Common myeloid progenitor, CD34-positive (primary cell): ENCODE results near the gene OXLD1.

Experiments used
- CTCF ChIA-PET: fragments of 350-600 bp; sonication (Branson Sonifier 250); formaldehyde crosslinking; loops from one replicate; lab custom pipeline; 2021; ENCODE audit warnings: antibody characterized with exemption; lab: Charles Lee
- POLR2A ChIA-PET: fragments of 350-600 bp; sonication (Branson Sonifier 250); formaldehyde crosslinking; loops from one replicate; lab custom pipeline; 2021; ENCODE audit warnings: antibody characterized with exemption; lab: Charles Lee
- DNase-seq, 3 donors: peaks; one replicate each; pipeline versions ENCODE4 v3.0.0 to v3.0.0-alpha.2; 2013
- H3K27ac ChIP-seq, 2 experiments: 1 replicate in 1 of 2; 2 replicates in 1 of 2; pipeline ENCODE4 v1.7.0; 2013; ENCODE audit warnings: inconsistent platforms in 2 of 2, low read length in 2 of 2, mild to moderate bottlenecking in 2 of 2, low read depth in 1 of 2, moderate library complexity in 1 of 2; ENCODE audit not compliant: severe bottlenecking in 2 of 2, insufficient read depth in 1 of 2, poor library complexity in 1 of 2
- H3K27me3 ChIP-seq, 5 experiments: replicated peaks in 2 of 5; 1 replicate in 3 of 5; 2 replicates in 2 of 5; pipeline versions ENCODE4 v1.6.1 to v1.7.0; 2013; ENCODE audit warnings: low read length in 4 of 5, mild to moderate bottlenecking in 2 of 5, moderate library complexity in 2 of 5, inconsistent platforms in 1 of 5; ENCODE audit not compliant: insufficient read depth in 5 of 5, control insufficient read depth in 4 of 5
- H3K36me3 ChIP-seq, 4 experiments: 1 replicate in 2 of 4; 2 replicates in 2 of 4; pipeline versions ENCODE4 v1.6.1 to v1.7.0; 2013; ENCODE audit warnings: low read length in 3 of 4, control low read depth in 1 of 4, mild to moderate bottlenecking in 1 of 4; ENCODE audit not compliant: control insufficient read depth in 4 of 4, insufficient read depth in 4 of 4
- H3K4me1 ChIP-seq, 4 experiments: 1 replicate in 3 of 4; 2 replicates in 1 of 4; pipeline versions ENCODE4 v1.6.1 to v1.7.1; 2013; ENCODE audit warnings: low read length in 3 of 4, mild to moderate bottlenecking in 3 of 4, control low read depth in 1 of 4, inconsistent platforms in 1 of 4, moderate library complexity in 1 of 4; ENCODE audit not compliant: control insufficient read depth in 4 of 4, insufficient read depth in 4 of 4; ENCODE audit errors: control extremely low read depth in 1 of 4
- H3K4me3 ChIP-seq, 7 experiments: 1 replicate in 4 of 7; 2 replicates in 3 of 7; pipeline versions ENCODE4 v1.5.1 to v1.7.0; 2013; ENCODE audit warnings: mild to moderate bottlenecking in 7 of 7, low read length in 6 of 7, moderate library complexity in 6 of 7, inconsistent platforms in 2 of 7, low read depth in 2 of 7, control low read depth in 1 of 7; ENCODE audit not compliant: insufficient read depth in 4 of 7, control insufficient read depth in 1 of 7; ENCODE audit errors: extremely low read depth in 1 of 7
- H3K9me3 ChIP-seq, 5 experiments: 1 replicate in 4 of 5; 2 replicates in 1 of 5; pipeline versions ENCODE4 v1.6.1 to v1.7.1; 2013; ENCODE audit warnings: low read length in 4 of 5, mild to moderate bottlenecking in 2 of 5, inconsistent platforms in 1 of 5, low read depth in 1 of 5, moderate library complexity in 1 of 5; ENCODE audit not compliant: control insufficient read depth in 4 of 5, insufficient read depth in 2 of 5; ENCODE audit errors: control extremely low read depth in 1 of 5
- WGBS: methylation state at CpG from one replicate; pipeline ENCODE4 v1.1.5; 2013; ENCODE audit not compliant: insufficient coverage; 5-methylcytosine and 5-hydroxymethylcytosine counted together

Gene OXLD1

DNA sequence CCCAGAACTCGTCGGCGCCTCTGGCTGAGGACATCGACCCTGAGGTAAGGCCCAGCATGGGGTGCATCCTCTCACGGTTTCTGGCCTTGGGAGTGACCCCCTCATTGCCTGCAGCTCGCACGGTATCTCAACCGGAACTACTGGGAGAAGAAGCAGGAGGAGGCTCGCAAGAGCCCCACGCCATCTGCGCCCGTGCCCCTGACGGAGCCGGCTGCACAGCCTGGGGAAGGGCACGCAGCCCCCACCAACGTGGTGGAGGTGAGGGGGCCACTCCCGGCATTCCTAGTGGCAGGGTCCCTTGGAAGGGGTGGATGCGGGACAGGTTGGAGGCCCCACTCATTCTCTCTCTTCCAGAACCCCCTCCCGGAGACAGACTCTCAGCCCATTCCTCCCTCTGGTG, 28.4 kb upstream of the OXLD1 start:
- POLR2A ChIA-PET = no interaction called here
- no peaks in the 10 kb centered on the region for H3K9me3 ChIP-seq
- CTCF ChIA-PET = no interaction called here
- no peak overlapping the region for H3K27ac ChIP-seq
- H3K4me1 ChIP-seq = no peaks in the 10 kb centered on the region
- peaks cover 10 to 92% (median 50%) of the 10 kb centered on the region in 4 experiments for H3K36me3 ChIP-seq
- WGBS = 100% methylated on average over 10 of the region's 19 CpGs
- H3K27me3 ChIP-seq = no peaks in the 10 kb centered on the region
- H3K4me3 ChIP-seq = no peak overlapping the region
- no peak for DNase-seq

DNA sequence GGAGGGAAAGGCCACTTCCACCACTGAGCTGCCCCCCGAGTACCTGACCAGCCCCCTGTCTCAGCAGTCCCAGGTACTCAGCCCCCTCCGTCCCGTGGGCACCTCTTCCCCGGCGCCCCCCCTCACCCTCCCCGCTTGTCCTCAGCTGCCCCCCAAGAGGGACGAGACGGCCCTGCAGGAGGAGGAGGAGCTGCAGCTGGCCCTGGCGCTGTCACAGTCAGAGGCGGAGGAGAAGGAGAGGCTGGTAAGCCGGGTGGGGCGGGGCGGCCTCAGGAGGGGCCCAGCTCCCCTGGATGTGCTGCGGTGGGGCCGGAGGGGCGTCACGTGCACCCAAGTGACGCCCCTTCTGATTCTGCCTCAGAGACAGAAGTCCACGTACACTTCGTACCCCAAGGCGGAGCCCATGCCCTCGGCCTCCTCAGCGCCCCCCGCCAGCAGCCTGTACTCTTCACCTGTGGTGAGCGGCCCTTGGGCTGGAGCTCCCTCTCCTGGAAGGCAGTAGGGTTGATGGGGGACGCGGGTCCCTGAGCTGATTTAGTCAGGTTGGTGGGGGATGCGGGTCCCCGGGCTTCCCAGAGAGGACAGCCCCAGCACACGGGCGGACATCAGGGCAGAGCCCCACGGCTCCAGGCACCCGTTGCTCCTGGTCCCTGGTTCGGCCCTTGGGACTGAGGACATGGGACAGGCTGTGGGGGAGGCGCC, 27.3 kb upstream of the OXLD1 start:
- no peak overlapping the region for H3K27ac ChIP-seq
- H3K27me3 ChIP-seq = no peaks in the 10 kb centered on the region
- ChIA-PET CTCF (interaction anchor here (1.6 kb wide), 1 partner anchor 10 kb away, joined by 4 read pairs; the partner anchor contains the start of genes ARL16 and HGS), POLR2A (interaction anchor here (0.7 kb wide), 1 partner anchor 119 kb away, joined by 3 read pairs; no protein-coding TSS in a partner anchor)
- 96% methylated on average over 18 of the region's 35 CpGs for WGBS
- peaks cover 10 to 98% (median 56%) of the 10 kb centered on the region in 4 experiments for H3K36me3 ChIP-seq
- no peaks in the 10 kb centered on the region for H3K9me3 ChIP-seq
- no peaks in the 10 kb centered on the region for H3K4me1 ChIP-seq
- DNase-seq = no peak
- H3K4me3 ChIP-seq = no peak overlapping the region

DNA sequence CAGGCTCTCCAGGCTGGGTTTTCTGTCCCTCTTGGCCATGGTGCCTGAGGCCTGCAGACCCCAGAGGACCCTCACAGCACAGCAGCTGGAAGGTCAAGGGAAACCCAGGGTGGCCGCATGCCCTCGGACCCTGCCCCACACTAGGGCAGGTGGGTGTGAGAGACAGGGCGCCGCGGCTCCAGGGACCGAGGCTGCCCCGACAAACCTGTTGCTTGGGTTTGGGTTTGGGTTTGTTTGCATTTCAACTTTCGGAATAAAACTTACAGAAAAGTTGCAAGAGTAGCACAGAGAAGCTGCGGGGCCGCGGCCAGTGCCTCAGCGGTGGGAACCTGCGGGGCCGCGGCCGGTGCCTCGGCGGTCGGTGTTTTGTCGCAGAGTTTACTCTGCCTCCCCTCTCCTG, 25.2 kb upstream of the OXLD1 start:
- Histone ChIP-seq H3K27ac (no peak overlapping the region), H3K36me3 (peaks cover 6 to 98% (median 58%) of the 10 kb centered on the region in 4 experiments), H3K9me3 (no peaks in the 10 kb centered on the region), H3K4me3 (no peak overlapping the region), H3K27me3 (no peaks in the 10 kb centered on the region), H3K4me1 (no peaks in the 10 kb centered on the region)
- no peak for DNase-seq
- CTCF ChIA-PET = no interaction called here
- POLR2A ChIA-PET = no interaction called here
- WGBS = 96% methylated on average over 18 of the region's 20 CpGs

DNA sequence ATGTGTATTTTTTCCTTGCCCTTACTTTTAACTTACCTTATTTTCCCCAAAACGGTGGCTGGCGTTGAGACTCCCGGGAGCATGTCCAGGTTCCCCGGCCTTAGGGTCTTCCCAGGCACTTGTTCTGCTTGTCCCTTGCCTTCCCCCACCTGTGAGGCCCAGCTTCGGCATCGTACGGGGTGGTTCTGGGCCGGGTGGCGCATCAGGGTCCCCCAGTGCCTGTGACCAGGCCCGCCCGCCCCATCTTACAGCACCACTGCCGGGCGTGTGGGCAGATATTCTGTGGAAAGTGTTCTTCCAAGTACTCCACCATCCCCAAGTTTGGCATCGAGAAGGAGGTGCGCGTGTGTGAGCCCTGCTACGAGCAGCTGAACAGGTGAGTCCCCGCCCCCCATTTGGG, 24.8 kb upstream of the OXLD1 start:
- H3K9me3 ChIP-seq = no peaks in the 10 kb centered on the region
- H3K4me3 ChIP-seq = no peak overlapping the region
- WGBS = 96% methylated on average over 15 of the region's 18 CpGs
- CTCF ChIA-PET = no interaction called here
- POLR2A ChIA-PET = no interaction called here
- no peak for DNase-seq
- H3K27me3 ChIP-seq = no peaks in the 10 kb centered on the region
- peaks cover 6 to 98% (median 58%) of the 10 kb centered on the region in 4 experiments for H3K36me3 ChIP-seq
- H3K4me1 ChIP-seq = no peaks in the 10 kb centered on the region
- H3K27ac ChIP-seq = no peak overlapping the region

DNA sequence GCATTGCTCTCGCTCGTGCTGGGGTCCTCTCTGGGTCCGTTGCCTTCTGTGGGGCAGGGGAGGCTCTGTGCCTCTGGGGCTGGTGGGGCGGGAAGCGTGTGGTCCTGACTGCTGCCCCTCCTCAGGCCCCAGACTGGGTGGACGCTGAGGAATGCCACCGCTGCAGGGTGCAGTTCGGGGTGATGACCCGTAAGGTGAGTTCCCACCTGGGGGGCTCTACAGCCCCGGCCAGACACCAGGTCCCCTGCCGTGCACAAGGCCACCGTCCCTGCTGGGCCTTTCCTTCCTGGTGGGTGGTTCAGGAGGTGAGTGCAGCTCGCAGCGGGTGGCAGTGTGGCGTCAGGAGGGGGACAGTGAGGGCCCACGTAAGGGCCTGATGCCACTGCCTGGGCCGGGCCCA, 24.1 kb upstream of the OXLD1 start:
- CTCF ChIA-PET = interaction anchor here (1.2 kb wide), 1 partner anchor 15 kb away, joined by 3 read pairs; no protein-coding TSS in a partner anchor
- Histone ChIP-seq H3K27me3 (no peaks in the 10 kb centered on the region), H3K4me3 (no peak overlapping the region), H3K27ac (no peak overlapping the region), H3K9me3 (no peaks in the 10 kb centered on the region), H3K36me3 (peaks cover 6 to 98% (median 57%) of the 10 kb centered on the region in 4 experiments), H3K4me1 (peaks cover 0 to 1% (median 0%) of the 10 kb centered on the region in 4 experiments)
- DNase-seq = no peak
- POLR2A ChIA-PET = no interaction called here
- WGBS = 94% methylated on average over 14 of the region's 17 CpGs

DNA sequence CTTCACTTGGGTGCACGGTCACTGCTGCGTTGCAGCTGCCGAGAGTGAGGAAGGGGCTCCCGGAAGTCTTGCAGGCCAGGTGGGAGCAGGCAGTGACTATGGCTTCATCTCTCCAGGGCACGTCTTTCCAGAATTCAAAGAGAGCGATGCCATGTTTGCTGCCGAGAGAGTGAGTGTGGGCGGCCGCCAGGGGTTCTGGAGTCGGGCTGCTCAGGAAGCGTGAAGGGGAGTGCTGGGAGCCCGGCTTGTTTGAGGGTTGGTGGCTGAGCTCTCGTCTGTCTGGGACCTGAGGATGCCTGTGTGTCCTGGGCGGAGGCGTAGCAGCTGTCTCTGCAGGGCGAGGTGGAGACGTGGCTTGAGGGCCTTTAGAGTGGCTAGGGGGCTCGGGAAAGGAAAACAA, 23.7 kb upstream of the OXLD1 start:
- no peaks in the 10 kb centered on the region for H3K9me3 ChIP-seq
- H3K4me3 ChIP-seq = no peak overlapping the region
- H3K27me3 ChIP-seq = no peaks in the 10 kb centered on the region
- WGBS = 91% methylated on average over 18 of the region's 18 CpGs
- H3K27ac ChIP-seq = no peak overlapping the region
- peaks cover 8 to 93% (median 56%) of the 10 kb centered on the region in 4 experiments for H3K36me3 ChIP-seq
- H3K4me1 ChIP-seq = peaks cover 3 to 6% (median 4%) of the 10 kb centered on the region in 4 experiments
- no peak for DNase-seq
- ChIA-PET CTCF (interaction anchor here (1.2 kb wide), 1 partner anchor 14 kb away, joined by 3 read pairs; no protein-coding TSS in a partner anchor), POLR2A (no interaction called here)

DNA sequence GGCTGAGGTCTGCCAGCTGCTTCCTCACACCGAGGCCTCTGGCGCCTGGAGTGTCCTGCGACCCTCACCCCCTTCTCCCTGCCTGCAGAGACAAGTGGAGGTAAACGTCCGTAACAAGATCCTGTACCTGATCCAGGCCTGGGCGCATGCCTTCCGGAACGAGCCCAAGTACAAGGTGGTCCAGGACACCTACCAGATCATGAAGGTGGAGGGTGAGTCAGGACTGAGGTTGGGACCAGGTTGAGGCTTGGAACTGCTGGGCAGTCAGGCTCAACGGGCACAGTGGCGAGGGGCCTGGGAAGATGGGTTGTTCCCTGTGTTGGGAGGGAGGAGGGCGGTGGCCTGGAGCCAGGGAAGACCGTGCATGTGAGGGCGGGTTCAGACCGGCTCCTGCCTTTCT, 22.2 kb upstream of the OXLD1 start:
- H3K36me3 ChIP-seq = peaks cover 8 to 78% (median 49%) of the 10 kb centered on the region in 4 experiments
- CTCF ChIA-PET = no interaction called here
- H3K27ac ChIP-seq = no peak overlapping the region
- DNase-seq = no peak
- H3K9me3 ChIP-seq = no peaks in the 10 kb centered on the region
- 97% methylated on average over 14 of the region's 14 CpGs for whole genome bisulfite sequencing
- POLR2A ChIA-PET = no interaction called here
- H3K27me3 ChIP-seq = no peaks in the 10 kb centered on the region
- H3K4me3 ChIP-seq = no peak overlapping the region
- peaks cover 9 to 16% (median 15%) of the 10 kb centered on the region in 4 experiments for H3K4me1 ChIP-seq
